Measurements from ENCODE around the gene C5orf63. TPM values are rescaled to one million over a fixed set of nuclear protein-coding genes. Genes with fewer than 3 reads are reported as not detected.

Gene C5orf63
- total and polyA plus RNA-seq, 10 of the 15 experiments (the other 5 are each of a cell fraction or from before 2014, with no cell fraction given) = 8.7 to 54.3 (median 11.9) TPM

GRCh38 chr5:127053049-127053448 lies 20.3 kb downstream of the C5orf63 start (continued):
- TF ChIP-seq, protein P1, sequence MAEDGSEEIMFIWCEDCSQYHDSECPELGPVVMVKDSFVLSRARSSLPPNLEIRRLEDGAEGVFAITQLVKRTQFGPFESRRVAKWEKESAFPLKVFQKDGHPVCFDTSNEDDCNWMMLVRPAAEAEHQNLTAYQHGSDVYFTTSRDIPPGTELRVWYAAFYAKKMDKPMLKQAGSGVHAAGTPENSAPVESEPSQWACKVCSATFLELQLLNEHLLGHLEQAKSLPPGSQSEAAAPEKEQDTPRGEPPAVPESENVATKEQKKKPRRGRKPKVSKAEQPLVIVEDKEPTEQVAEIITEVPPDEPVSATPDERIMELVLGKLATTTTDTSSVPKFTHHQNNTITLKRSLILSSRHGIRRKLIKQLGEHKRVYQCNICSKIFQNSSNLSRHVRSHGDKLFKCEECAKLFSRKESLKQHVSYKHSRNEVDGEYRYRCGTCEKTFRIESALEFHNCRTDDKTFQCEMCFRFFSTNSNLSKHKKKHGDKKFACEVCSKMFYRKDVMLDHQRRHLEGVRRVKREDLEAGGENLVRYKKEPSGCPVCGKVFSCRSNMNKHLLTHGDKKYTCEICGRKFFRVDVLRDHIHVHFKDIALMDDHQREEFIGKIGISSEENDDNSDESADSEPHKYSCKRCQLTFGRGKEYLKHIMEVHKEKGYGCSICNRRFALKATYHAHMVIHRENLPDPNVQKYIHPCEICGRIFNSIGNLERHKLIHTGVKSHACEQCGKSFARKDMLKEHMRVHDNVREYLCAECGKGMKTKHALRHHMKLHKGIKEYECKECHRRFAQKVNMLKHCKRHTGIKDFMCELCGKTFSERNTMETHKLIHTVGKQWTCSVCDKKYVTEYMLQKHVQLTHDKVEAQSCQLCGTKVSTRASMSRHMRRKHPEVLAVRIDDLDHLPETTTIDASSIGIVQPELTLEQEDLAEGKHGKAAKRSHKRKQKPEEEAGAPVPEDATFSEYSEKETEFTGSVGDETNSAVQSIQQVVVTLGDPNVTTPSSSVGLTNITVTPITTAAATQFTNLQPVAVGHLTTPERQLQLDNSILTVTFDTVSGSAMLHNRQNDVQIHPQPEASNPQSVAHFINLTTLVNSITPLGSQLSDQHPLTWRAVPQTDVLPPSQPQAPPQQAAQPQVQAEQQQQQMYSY (CRISPR knock-in tag; IDR thresholded peaks at IDR 0.05) = no peak
- TF ChIP-seq, protein P2, sequence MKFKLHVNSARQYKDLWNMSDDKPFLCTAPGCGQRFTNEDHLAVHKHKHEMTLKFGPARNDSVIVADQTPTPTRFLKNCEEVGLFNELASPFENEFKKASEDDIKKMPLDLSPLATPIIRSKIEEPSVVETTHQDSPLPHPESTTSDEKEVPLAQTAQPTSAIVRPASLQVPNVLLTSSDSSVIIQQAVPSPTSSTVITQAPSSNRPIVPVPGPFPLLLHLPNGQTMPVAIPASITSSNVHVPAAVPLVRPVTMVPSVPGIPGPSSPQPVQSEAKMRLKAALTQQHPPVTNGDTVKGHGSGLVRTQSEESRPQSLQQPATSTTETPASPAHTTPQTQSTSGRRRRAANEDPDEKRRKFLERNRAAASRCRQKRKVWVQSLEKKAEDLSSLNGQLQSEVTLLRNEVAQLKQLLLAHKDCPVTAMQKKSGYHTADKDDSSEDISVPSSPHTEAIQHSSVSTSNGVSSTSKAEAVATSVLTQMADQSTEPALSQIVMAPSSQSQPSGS (IDR thresholded peaks at IDR 0.05; ENCODE audit: low read length) = no peak

DNA sequence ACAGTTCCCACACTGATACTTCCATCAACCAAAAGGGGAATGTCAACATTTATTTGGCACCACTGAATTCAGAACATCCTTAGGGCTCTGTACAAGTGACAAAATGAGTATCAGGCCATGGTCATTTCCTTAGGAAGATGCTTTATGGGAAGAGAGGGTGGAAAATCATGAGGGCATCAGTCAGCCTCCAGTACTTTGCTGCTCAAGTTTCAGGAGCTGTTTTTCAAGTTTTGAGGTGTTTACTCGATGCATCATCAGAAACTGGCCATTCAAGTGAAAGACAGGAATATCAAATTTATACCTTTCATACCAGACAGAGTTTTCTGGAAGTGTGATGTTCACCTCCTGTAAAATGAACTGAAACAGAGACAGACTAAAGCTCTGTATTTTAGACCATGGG lies 21.7 kb downstream of the C5orf63 start:
- SMC1A ChIA-PET (ENCODE audit: uncharacterized antibody, unreplicated experiment) = no interaction called here
- H3K79me2 ChIP-seq (ENCODE audit: control insufficient read depth, insufficient read depth, low read length) = no peaks in the 10 kb centered on the region
- no peak for DNase-seq (ENCODE audit: low read depth, low spot score)
- TF ChIP-seq NFYB (IDR thresholded peaks at IDR 0.05; ENCODE audit: insufficient read depth, low read depth, low read length) = no peak
- TF ChIP-seq, protein P3, sequence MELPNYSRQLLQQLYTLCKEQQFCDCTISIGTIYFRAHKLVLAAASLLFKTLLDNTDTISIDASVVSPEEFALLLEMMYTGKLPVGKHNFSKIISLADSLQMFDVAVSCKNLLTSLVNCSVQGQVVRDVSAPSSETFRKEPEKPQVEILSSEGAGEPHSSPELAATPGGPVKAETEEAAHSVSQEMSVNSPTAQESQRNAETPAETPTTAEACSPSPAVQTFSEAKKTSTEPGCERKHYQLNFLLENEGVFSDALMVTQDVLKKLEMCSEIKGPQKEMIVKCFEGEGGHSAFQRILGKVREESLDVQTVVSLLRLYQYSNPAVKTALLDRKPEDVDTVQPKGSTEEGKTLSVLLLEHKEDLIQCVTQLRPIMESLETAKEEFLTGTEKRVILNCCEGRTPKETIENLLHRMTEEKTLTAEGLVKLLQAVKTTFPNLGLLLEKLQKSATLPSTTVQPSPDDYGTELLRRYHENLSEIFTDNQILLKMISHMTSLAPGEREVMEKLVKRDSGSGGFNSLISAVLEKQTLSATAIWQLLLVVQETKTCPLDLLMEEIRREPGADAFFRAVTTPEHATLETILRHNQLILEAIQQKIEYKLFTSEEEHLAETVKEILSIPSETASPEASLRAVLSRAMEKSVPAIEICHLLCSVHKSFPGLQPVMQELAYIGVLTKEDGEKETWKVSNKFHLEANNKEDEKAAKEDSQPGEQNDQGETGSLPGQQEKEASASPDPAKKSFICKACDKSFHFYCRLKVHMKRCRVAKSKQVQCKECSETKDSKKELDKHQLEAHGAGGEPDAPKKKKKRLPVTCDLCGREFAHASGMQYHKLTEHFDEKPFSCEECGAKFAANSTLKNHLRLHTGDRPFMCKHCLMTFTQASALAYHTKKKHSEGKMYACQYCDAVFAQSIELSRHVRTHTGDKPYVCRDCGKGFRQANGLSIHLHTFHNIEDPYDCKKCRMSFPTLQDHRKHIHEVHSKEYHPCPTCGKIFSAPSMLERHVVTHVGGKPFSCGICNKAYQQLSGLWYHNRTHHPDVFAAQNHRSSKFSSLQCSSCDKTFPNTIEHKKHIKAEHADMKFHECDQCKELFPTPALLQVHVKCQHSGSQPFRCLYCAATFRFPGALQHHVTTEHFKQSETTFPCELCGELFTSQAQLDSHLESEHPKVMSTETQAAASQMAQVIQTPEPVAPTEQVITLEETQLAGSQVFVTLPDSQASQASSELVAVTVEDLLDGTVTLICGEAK (IDR thresholded peaks at IDR 0.05; ENCODE audit: borderline replicate concordance) = no peak
- TF ChIP-seq CBX5 (IDR thresholded peaks at IDR 0.05; ENCODE audit: low read depth) = no peak
- TF ChIP-seq CHD1 (IDR thresholded peaks at IDR 0.05; ENCODE audit: low read depth, low read length) = no peak
- TF ChIP-seq, protein P2 (IDR thresholded peaks at IDR 0.05; ENCODE audit: low read length) = no peak
- RAD21 ChIA-PET (ENCODE audit: unreplicated experiment) = no interaction called here
- POLR2A ChIA-PET = no interaction called here
- H3K4me1 ChIP-seq (ENCODE audit: control insufficient read depth, insufficient read depth, low read length) = no peaks in the 10 kb centered on the region
- H3K9me3 ChIP-seq (replicated peaks; ENCODE audit: control insufficient read depth, insufficient read depth, low read length) = no peaks in the 10 kb centered on the region; the same call in 1 of the 3 replicates
- no peaks in the 10 kb centered on the region; a peak in 2 of 4 replicates for H3K36me3 ChIP-seq (ENCODE audit: control insufficient read depth in 2 of 2, insufficient read depth in 2 of 2, low read length in 1 of 2)
- no peak for FAIRE-seq
- ATAC-seq = no peak
- H3K27me3 ChIP-seq (replicated peaks in 1 of 2; ENCODE audit: control insufficient read depth in 2 of 2, insufficient read depth in 2 of 2, low read length in 1 of 2) = no peaks in the 10 kb centered on the region
- no peak overlapping the region for H3K4me2 ChIP-seq (ENCODE audit: control insufficient read depth, insufficient read depth)
- H2AFZ ChIP-seq (ENCODE audit: control insufficient read depth, low read depth, low read length) = no peak overlapping the region
- H3K27ac ChIP-seq (ENCODE audit: control insufficient read depth, insufficient read depth) = no peak overlapping the region
- intact Hi-C loops (cut with micrococcal nuclease; ENCODE audit: unreplicated experiment) (no loop called here), in situ Hi-C loops (cut with MboI) (no loop called here)
- CTCF ChIA-PET = interaction anchor here (0.8 kb wide), 1 partner anchor 14 kb away, joined by 3 read pairs; no protein-coding TSS in a partner anchor
- WGBS (ENCODE audit: insufficient coverage, insufficient replicate concordance, low lambda C conversion rate, missing lambda C conversion rate) = 43% methylated on average over 1 of the region's 1 CpG
- no peak overlapping the region for H3K9ac ChIP-seq (ENCODE audit: control insufficient read depth, insufficient read depth, low read length)
- BruUV-seq (replicated peaks) = no TSS peak
- H3K4me3 ChIP-seq = no peak overlapping the region
- no peaks in the 10 kb centered on the region for H4K20me1 ChIP-seq (ENCODE audit: control insufficient read depth, insufficient read depth)

All from GM12878 (cell line).